ENCODE data around the gene GUCY2D.

Gene GUCY2D

GRCh38 chr17:8019665-8020650, 17.5 kb downstream of the GUCY2D start:
- no peaks in the 10 kb centered on the region for H4K20me1 ChIP-seq (ENCODE audit: insufficient read depth, low read length)
- H2AFZ ChIP-seq (ENCODE audit: low read length) = no peak overlapping the region
- H3K9ac ChIP-seq (ENCODE audit: low read length) = no peak overlapping the region
- H3F3A ChIP-seq (ENCODE audit: insufficient read depth, low read length) = no peaks in the 10 kb centered on the region
- H3K9me2 ChIP-seq (replicated peaks; ENCODE audit: insufficient read depth, low read length) = no peaks in the 10 kb centered on the region
- H3K36me3 ChIP-seq (replicated peaks; ENCODE audit: insufficient read depth, low read length) = no peaks in the 10 kb centered on the region
- TF ChIP-seq EZH2phosphoT487 (IDR thresholded peaks at IDR 0.05; ENCODE audit: low read length) (no peak), CTCF (IDR thresholded peaks at IDR 0.05; ENCODE audit: low read length) (no peak), EZH2 (optimal IDR thresholded peaks at IDR 0.05; ENCODE audit: low read depth, low read length) (no peak)
- no peaks in the 10 kb centered on the region for H3K4me1 ChIP-seq (ENCODE audit: low read length)
- no peaks in the 10 kb centered on the region for H3K79me2 ChIP-seq (ENCODE audit: low read length)
- H3K9me3 ChIP-seq (replicated peaks; ENCODE audit: insufficient read depth, low read length) = no peaks in the 10 kb centered on the region
- no peak overlapping the region for H3K27ac ChIP-seq (ENCODE audit: low read length)
- peaks cover 32% of the 10 kb centered on the region for H3K27me3 ChIP-seq (replicated peaks; ENCODE audit: insufficient read depth, low read length)
- DNase-seq = no peak
- no peak overlapping the region for H3K4me3 ChIP-seq (ENCODE audit: low read length)
- no peak overlapping the region for H3K4me2 ChIP-seq (ENCODE audit: low read depth, low read length)

- no peak for TF ChIP-seq EZH2phosphoT487 (IDR thresholded peaks at IDR 0.05; ENCODE audit: low read length)
- TF ChIP-seq EZH2 (optimal IDR thresholded peaks at IDR 0.05; ENCODE audit: low read depth, low read length) = no peak
- TF ChIP-seq CTCF (IDR thresholded peaks at IDR 0.05; ENCODE audit: low read length) = no peak
These were observed 18.6 kb downstream of the GUCY2D start for GRCh38 chr17:8020776-8021564.

GRCh38 chr17:8021565-8022359, 19.3 kb downstream of the GUCY2D start:
- TF ChIP-seq EZH2 (optimal IDR thresholded peaks at IDR 0.05; ENCODE audit: low read depth, low read length) (no peak), EZH2phosphoT487 (IDR thresholded peaks at IDR 0.05; ENCODE audit: low read length) (no peak), CTCF (IDR thresholded peaks at IDR 0.05; ENCODE audit: low read length) (no peak)
- Histone ChIP-seq H3K4me3 (ENCODE audit: low read length) (no peak overlapping the region), H4K20me1 (ENCODE audit: insufficient read depth, low read length) (no peaks in the 10 kb centered on the region), H3K36me3 (replicated peaks; ENCODE audit: insufficient read depth, low read length) (no peaks in the 10 kb centered on the region), H3K4me2 (ENCODE audit: low read depth, low read length) (no peak overlapping the region), H3K9me3 (replicated peaks; ENCODE audit: insufficient read depth, low read length) (no peaks in the 10 kb centered on the region), H3K27me3 (replicated peaks; ENCODE audit: insufficient read depth, low read length) (peaks cover 50% of the 10 kb centered on the region), H2AFZ (ENCODE audit: low read length) (no peak overlapping the region), H3K9me2 (replicated peaks; ENCODE audit: insufficient read depth, low read length) (no peaks in the 10 kb centered on the region), H3F3A (ENCODE audit: insufficient read depth, low read length) (no peaks in the 10 kb centered on the region), H3K27ac (ENCODE audit: low read length) (no peak overlapping the region), H3K4me1 (ENCODE audit: low read length) (no peaks in the 10 kb centered on the region), H3K9ac (ENCODE audit: low read length) (no peak overlapping the region), H3K79me2 (ENCODE audit: low read length) (no peaks in the 10 kb centered on the region)
- no peak for DNase-seq

More at GRCh38 chr17:8020776-8021564, 18.6 kb downstream of the GUCY2D start:
- Histone ChIP-seq H3K4me3 (ENCODE audit: low read length) (no peak overlapping the region), H3K27ac (ENCODE audit: low read length) (no peak overlapping the region), H3K9me2 (replicated peaks; ENCODE audit: insufficient read depth, low read length) (no peaks in the 10 kb centered on the region), H3K36me3 (replicated peaks; ENCODE audit: insufficient read depth, low read length) (no peaks in the 10 kb centered on the region), H3K9me3 (replicated peaks; ENCODE audit: insufficient read depth, low read length) (no peaks in the 10 kb centered on the region), H3K9ac (ENCODE audit: low read length) (no peak overlapping the region), H3F3A (ENCODE audit: insufficient read depth, low read length) (no peaks in the 10 kb centered on the region), H2AFZ (ENCODE audit: low read length) (no peak overlapping the region), H3K4me1 (ENCODE audit: low read length) (no peaks in the 10 kb centered on the region), H3K27me3 (replicated peaks; ENCODE audit: insufficient read depth, low read length) (peaks cover 42% of the 10 kb centered on the region), H3K4me2 (ENCODE audit: low read depth, low read length) (no peak overlapping the region), H4K20me1 (ENCODE audit: insufficient read depth, low read length) (no peaks in the 10 kb centered on the region), H3K79me2 (ENCODE audit: low read length) (no peaks in the 10 kb centered on the region)
- DNase-seq = no peak
